Keratinocyte (primary cell): Measurements from ENCODE around the gene TENT4B. TPM values are rescaled to one million over a fixed set of nuclear protein-coding genes. Genes with fewer than 3 reads are reported as not detected.

Experiments
- DNase-seq: peaks from one replicate; pipeline ENCODE4 v3.0.0-alpha.2; 2011; ENCODE audit warnings: low read depth, missing footprints, low spot score
- FAIRE-seq: peaks from 2 replicates; lab custom pipeline; 2011; peaks lifted over from hg19 to GRCh38; lab: Jason Lieb, UNC
- H2AFZ ChIP-seq: 2 replicates; pipeline ENCODE4 v1.6.0; 2012; ENCODE audit warnings: low read length, control low read depth, inconsistent platforms; ENCODE audit not compliant: control insufficient read depth
- H3K27ac ChIP-seq: 2 replicates; pipeline ENCODE4 v1.5.1; 2011; ENCODE audit warnings: low read length; ENCODE audit not compliant: control insufficient read depth, insufficient read depth
- H3K27me3 ChIP-seq: 3 replicates; pipeline ENCODE4 v1.6.0; 2011; ENCODE audit warnings: low read length; ENCODE audit not compliant: control insufficient read depth, insufficient read depth; ENCODE audit errors: extremely low read depth
- H3K36me3 ChIP-seq, 2 experiments: 2 replicates in 1 of 2; 3 replicates in 1 of 2; pipeline ENCODE4 v1.5.1; 2011; ENCODE audit warnings: low read length in 2 of 2, mild to moderate bottlenecking in 1 of 2; ENCODE audit not compliant: control insufficient read depth in 2 of 2, insufficient read depth in 2 of 2; ENCODE audit errors: extremely low read depth in 1 of 2
- H3K4me1 ChIP-seq: 3 replicates; pipeline ENCODE4 v1.5.1; 2011; ENCODE audit warnings: low read length; ENCODE audit not compliant: control insufficient read depth, insufficient read depth; ENCODE audit errors: extremely low read depth
- H3K4me2 ChIP-seq: 3 replicates; pipeline ENCODE4 v1.6.0; 2011; ENCODE audit warnings: low read depth, low read length; ENCODE audit not compliant: control insufficient read depth, insufficient read depth; ENCODE audit errors: extremely low read depth
- H3K4me3 ChIP-seq, 3 experiments: fragments of 200-600 bp in 1 of 3; sonication (generic) in 1 of 3; 2 replicates in 2 of 3; 3 replicates in 1 of 3; pipeline ENCODE4 v1.5.1; 2011 to 2016; ENCODE audit warnings: low read length in 3 of 3, mild to moderate bottlenecking in 3 of 3, control low read depth in 2 of 3, inconsistent platforms in 1 of 3, low read depth in 1 of 3, mixed read lengths in 1 of 3, mixed run types in 1 of 3, moderate library complexity in 1 of 3; ENCODE audit not compliant: control insufficient read depth in 2 of 3, insufficient read depth in 2 of 3; ENCODE audit errors: extremely low read depth in 1 of 3
- H3K79me2 ChIP-seq: 2 replicates; pipeline ENCODE4 v1.6.0; 2012; ENCODE audit warnings: low read length; ENCODE audit not compliant: control insufficient read depth, insufficient read depth
- H3K9ac ChIP-seq: 3 replicates; pipeline ENCODE4 v1.6.0; 2011; ENCODE audit warnings: low read length; ENCODE audit not compliant: control insufficient read depth, insufficient read depth; ENCODE audit errors: extremely low read depth
- H3K9me1 ChIP-seq: 3 replicates; pipeline ENCODE4 v1.6.0; 2011; ENCODE audit warnings: low read length; ENCODE audit not compliant: control insufficient read depth, insufficient read depth; ENCODE audit errors: extremely low read depth
- H3K9me3 ChIP-seq: 2 replicates; pipeline ENCODE4 v1.5.1; 2012; ENCODE audit warnings: low read depth, low read length; ENCODE audit not compliant: control insufficient read depth
- H4K20me1 ChIP-seq: 3 replicates; pipeline ENCODE4 v1.6.0; 2011; ENCODE audit warnings: low read length; ENCODE audit not compliant: control insufficient read depth, insufficient read depth; ENCODE audit errors: extremely low read depth
- CTCF ChIP-seq, 3 experiments: IDR thresholded peaks in 1 of 3; conservative IDR thresholded peaks in 1 of 3; optimal IDR thresholded peaks in 1 of 3; 2 replicates in 2 of 3; 3 replicates in 1 of 3; pipeline versions ENCODE3 to v1.5.1; 2011; ENCODE audit warnings: low read length in 3 of 3, mild to moderate bottlenecking in 3 of 3, moderate library complexity in 2 of 3, control low read depth in 1 of 3, inconsistent platforms in 1 of 3; ENCODE audit not compliant: insufficient read depth in 2 of 3; ENCODE audit errors: extremely low read depth in 1 of 3
- EZH2 ChIP-seq: IDR thresholded peaks from one replicate; pipeline ENCODE4 v1.6.1; 2012; ENCODE audit warnings: inconsistent platforms, mild to moderate bottlenecking, low read length, moderate library complexity
- dilution Hi-C: fragments of 300-500 bp; cut with MboI; formaldehyde crosslinking; loops from one replicate; pipeline ENCODE4 v1.7.0; 2020; ENCODE audit warnings: low sequenced_read_pairs; ENCODE audit not compliant: extremely low pct_ligation_motif_present
- polyA plus RNA-seq, 5 experiments: library from polyadenylated mRNA; depleted of rRNA in 3 of 5; stranded (reverse) in 3 of 5; stranded (forward) in 1 of 5; unstranded in 1 of 5; fragments of >200 nt; gene quantifications; 1 replicate in 1 of 5; 2 replicates in 3 of 5; 3 replicates in 1 of 5; pipeline versions ENCODE4 v1.2.1 to v1.2.3, GENCODE V29; 2011 to 2012; ENCODE audit warnings: missing spikeins in 2 of 5, low read depth in 1 of 5, low replicate concordance in 1 of 5

The TENT4B gene
- polyA plus RNA-seq, 1 donor (not counting 4 experiments of a cell fraction or from before 2014, with no cell fraction given) = 14.8 TPM

- H3K4me3 ChIP-seq = no peak overlapping the region
- DNase-seq (no peak), FAIRE-seq (no peak)
- no peaks in the 10 kb centered on the region for H3K27me3 ChIP-seq
- no peaks in the 10 kb centered on the region for H3K9me1 ChIP-seq
- dilution Hi-C loops = no loop called here
- no peak overlapping the region for H3K9ac ChIP-seq
- H3K79me2 ChIP-seq = no peaks in the 10 kb centered on the region
- TF ChIP-seq EZH2 = no peak
- TF ChIP-seq CTCF (optimal IDR thresholded peaks at IDR 0.05 in 1 of 3, IDR thresholded peaks at IDR 0.05 in 1 of 3, conservative IDR thresholded peaks at IDR 0.05 in 1 of 3; ENCODE audit: extremely low read depth in 1 of 3, insufficient read depth in 2 of 3, low read length in 3 of 3) = no peak
- no peak overlapping the region for H3K4me2 ChIP-seq
- peaks cover 0 to 1% of the 10 kb centered on the region in 2 experiments for H3K36me3 ChIP-seq
- H2AFZ ChIP-seq = no peak overlapping the region
- no peaks in the 10 kb centered on the region for H4K20me1 ChIP-seq
- no peaks in the 10 kb centered on the region for H3K4me1 ChIP-seq
- H3K27ac ChIP-seq = no peak overlapping the region
- H3K9me3 ChIP-seq = no peaks in the 10 kb centered on the region
These were observed 121.4 kb downstream of the TENT4B start for GRCh38 chr16:50274326-50275097.

GRCh38 chr16:50275098-50275415, 122.0 kb downstream of the TENT4B start:
- no peaks in the 10 kb centered on the region for H4K20me1 ChIP-seq
- peaks cover 0 to 1% of the 10 kb centered on the region in 2 experiments for H3K36me3 ChIP-seq
- no peaks in the 10 kb centered on the region for H3K9me3 ChIP-seq
- no peak for DNase-seq
- dilution Hi-C loops = no loop called here
- H3K9me1 ChIP-seq = no peaks in the 10 kb centered on the region
- H3K4me2 ChIP-seq = no peak overlapping the region
- TF ChIP-seq CTCF (optimal IDR thresholded peaks at IDR 0.05 in 1 of 3, IDR thresholded peaks at IDR 0.05 in 1 of 3, conservative IDR thresholded peaks at IDR 0.05 in 1 of 3; ENCODE audit: extremely low read depth in 1 of 3, insufficient read depth in 2 of 3, low read length in 3 of 3) (no peak), EZH2 (no peak)
- no peak overlapping the region for H3K9ac ChIP-seq
- H3K27me3 ChIP-seq = no peaks in the 10 kb centered on the region
- no peak overlapping the region for H2AFZ ChIP-seq
- no peak overlapping the region for H3K27ac ChIP-seq
- H3K79me2 ChIP-seq = no peaks in the 10 kb centered on the region
- FAIRE-seq = no peak
- H3K4me3 ChIP-seq = no peak overlapping the region
- H3K4me1 ChIP-seq = no peaks in the 10 kb centered on the region
